ENCODE measurements around the gene C1orf21.
A peak's percentile ranks its signal among the peaks of the same experiment; 100 is the strongest.

DNA sequence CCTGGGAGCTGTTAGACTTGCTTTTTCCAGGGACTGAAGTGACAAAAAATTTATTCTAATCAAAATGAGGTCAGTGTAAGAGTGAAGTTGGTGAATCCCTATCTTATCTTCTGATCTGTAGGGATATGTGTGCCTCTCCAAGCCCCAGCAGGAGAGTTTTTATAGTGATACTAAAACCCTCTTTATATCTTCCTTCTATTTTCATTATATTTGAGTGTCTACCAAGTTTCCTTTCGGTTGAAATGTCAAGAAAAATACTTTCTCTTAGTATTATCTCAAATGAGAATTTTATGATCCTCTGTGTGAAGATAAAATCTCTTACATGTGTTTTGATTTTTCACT lies 18.9 kb downstream of the C1orf21 start:
- TF ChIP-seq GATA2 (IDR thresholded peaks at IDR 0.05; ENCODE audit: low read depth, low read length) (peak; percentile 63; the same call in 1 of the 2 replicates), GATA3 (IDR thresholded peaks at IDR 0.05; ENCODE audit: low read depth, low read length) (peak; percentile 82)
